GM23338 (cell line): ENCODE measurements around the gene TECPR2. TPM values are rescaled to one million over a fixed set of nuclear protein-coding genes. Genes with fewer than 3 reads are reported as not detected.

Experiments used
- ATAC-seq: fragments of 200-7000 bp; cut with Tn5 transposase; 3 replicates; pipeline ENCODE4 v1.9.1; 2020
- DNase-seq: peaks from one replicate; pipeline ENCODE4 v3.0.0-alpha.2; 2015; ENCODE audit warnings: low spot score
- H2AFZ ChIP-seq: fragments of 200-600 bp; sonication (generic); 2 replicates; pipeline ENCODE4 v1.8.0; 2016; ENCODE audit warnings: antibody characterized with exemption, mild to moderate bottlenecking, moderate library complexity
- H3F3A ChIP-seq: fragments of 200-600 bp; sonication (generic); replicated peaks from 2 replicates; pipeline ENCODE4 v1.8.0; 2017; ENCODE audit warnings: antibody characterized with exemption, mixed run types, low read depth
- H3K27ac ChIP-seq: fragments of 200-600 bp; sonication (generic); 2 replicates; pipeline ENCODE4 v1.6.1; 2016; ENCODE audit warnings: low read depth
- H3K27me3 ChIP-seq: fragments of 200-600 bp; sonication (generic); 2 replicates; pipeline ENCODE4 v1.8.0; 2016; ENCODE audit warnings: mild to moderate bottlenecking, mixed run types, moderate library complexity; ENCODE audit not compliant: insufficient read depth
- H3K36me3 ChIP-seq: fragments of 200-600 bp; sonication (generic); 2 replicates; pipeline ENCODE4 v1.8.0; 2016; ENCODE audit warnings: mild to moderate bottlenecking; ENCODE audit not compliant: insufficient read depth
- H3K4me1 ChIP-seq: fragments of 200-600 bp; sonication (generic); 2 replicates; pipeline ENCODE4 v1.8.0; 2016; ENCODE audit warnings: mild to moderate bottlenecking, moderate library complexity; ENCODE audit not compliant: insufficient read depth
- H3K4me2 ChIP-seq: fragments of 200-600 bp; sonication (generic); 2 replicates; pipeline ENCODE4 v1.7.1; 2017; ENCODE audit warnings: mixed run types
- H3K4me3 ChIP-seq: fragments of 200-600 bp; sonication (generic); 2 replicates; pipeline ENCODE4 v1.6.1; 2016; ENCODE audit warnings: mixed run types
- H3K79me2 ChIP-seq: fragments of 200-600 bp; sonication (generic); replicated peaks from 2 replicates; pipeline ENCODE4 v1.8.0; 2017; ENCODE audit warnings: mild to moderate bottlenecking; ENCODE audit not compliant: insufficient read depth
- H3K9me2 ChIP-seq: fragments of 200-600 bp; sonication (generic); 2 replicates; pipeline ENCODE4 v1.8.0; 2017; ENCODE audit not compliant: insufficient read depth
- H4K20me1 ChIP-seq: fragments of 200-600 bp; sonication (generic); replicated peaks from 2 replicates; pipeline ENCODE4 v1.8.0; 2017; ENCODE audit warnings: mild to moderate bottlenecking; ENCODE audit not compliant: insufficient read depth
- H3K27ac Mint-ChIP-seq: 2 replicates; pipeline ENCODE4 v1.8.0; 2020; ENCODE audit warnings: inconsistent platforms, mild to moderate bottlenecking, moderate library complexity, mixed read lengths
- H3K27me3 Mint-ChIP-seq: 3 replicates; pipeline ENCODE4 v1.8.0; 2022; ENCODE audit warnings: low read depth, mild to moderate bottlenecking, moderate library complexity, mixed read lengths, inconsistent platforms; ENCODE audit not compliant: insufficient read depth, poor library complexity
- H3K36me3 Mint-ChIP-seq: 3 replicates; pipeline ENCODE4 v1.8.0; 2021; ENCODE audit warnings: low read depth, mild to moderate bottlenecking, inconsistent platforms, moderate library complexity, mixed read lengths
- H3K4me1 Mint-ChIP-seq: 3 replicates; pipeline ENCODE4 v1.8.0; 2020; ENCODE audit warnings: mild to moderate bottlenecking, inconsistent platforms, mixed read lengths
- H3K4me3 Mint-ChIP-seq: 3 replicates; pipeline ENCODE4 v1.8.0; 2021; ENCODE audit warnings: moderate library complexity, mild to moderate bottlenecking, inconsistent platforms, mixed read lengths
- H3K9me3 Mint-ChIP-seq: 3 replicates; pipeline ENCODE4 v1.8.0; 2020; ENCODE audit warnings: moderate library complexity, mild to moderate bottlenecking, inconsistent platforms, mixed read lengths
- EZH2 ChIP-seq: fragments of 200-600 bp; sonication (generic); IDR thresholded peaks from one replicate; pipeline ENCODE4 v1.8.0; 2017; ENCODE audit warnings: antibody characterized with exemption, mild to moderate bottlenecking, low read depth; ENCODE audit not compliant: unreplicated experiment
- POLR2AphosphoS5 ChIP-seq: IDR thresholded peaks from 2 replicates; pipeline ENCODE4 v1.6.1; 2016; ENCODE audit warnings: antibody characterized with exemption, low read depth
- STAT1 ChIP-seq: IDR thresholded peaks from one replicate; pipeline ENCODE4 v1.6.1; 2016; ENCODE audit warnings: antibody characterized with exemption; ENCODE audit not compliant: unreplicated experiment
- ZNF331 ChIP-seq: fragments of 250-450 bp; sonication (Bioruptor Pico); IDR thresholded peaks from 2 replicates; pipeline ENCODE4 v1.5.0; 2020; ENCODE audit warnings: low read depth, mild to moderate bottlenecking, moderate library complexity
- polyA plus RNA-seq: library from polyadenylated mRNA; unstranded; fragments of >200 nt; fragmentation: Nextera tagmentation; extraction: Ambion mirVana; gene quantifications from 2 replicates; pipeline ENCODE4 v1.2.1, GENCODE V29; 2016
- total RNA-seq: library from RNA; depleted of rRNA; stranded (reverse); fragments of >200 nt; shearing (Covaris generic); gene quantifications from 2 replicates; pipeline ENCODE4 v1.2.3, GENCODE V29; 2014
- TF ChIP-seq, protein P1 (sequence below): IDR thresholded peaks from one replicate; pipeline ENCODE4 v1.6.1; 2018; ENCODE audit warnings: antibody characterized with exemption; ENCODE audit not compliant: unreplicated experiment
- TF ChIP-seq, protein P2 (sequence below): fragments of 250-450 bp; sonication (Bioruptor Pico); IDR thresholded peaks from 2 replicates; pipeline ENCODE4 v1.5.0; 2020; ENCODE audit warnings: mild to moderate bottlenecking, moderate library complexity

TECPR2 gene
- total and polyA plus RNA-seq, 2 experiments from 2014 or later, result 4.8 to 20.5 TPM

DNA sequence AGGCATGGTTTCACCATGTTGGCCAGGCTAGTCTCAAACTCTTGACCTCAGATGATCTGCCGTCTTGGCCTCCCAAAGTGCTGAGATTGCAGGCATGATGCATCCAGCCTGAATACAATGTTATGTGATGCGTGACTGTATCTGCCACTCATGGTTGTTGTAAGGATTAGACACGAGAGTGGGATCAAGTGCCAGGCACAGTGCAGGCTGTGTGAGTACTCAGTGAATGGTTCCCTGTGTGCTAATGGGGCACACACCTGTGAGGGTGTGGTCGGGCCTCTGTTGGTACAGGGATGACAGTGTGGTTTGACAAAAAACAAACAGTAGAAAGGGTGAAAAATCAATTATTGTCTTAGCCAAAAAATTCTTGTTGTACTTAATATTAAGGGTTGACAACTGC lies 61.8 kb downstream of the TECPR2 start (continued):
- TF ChIP-seq, protein P1, sequence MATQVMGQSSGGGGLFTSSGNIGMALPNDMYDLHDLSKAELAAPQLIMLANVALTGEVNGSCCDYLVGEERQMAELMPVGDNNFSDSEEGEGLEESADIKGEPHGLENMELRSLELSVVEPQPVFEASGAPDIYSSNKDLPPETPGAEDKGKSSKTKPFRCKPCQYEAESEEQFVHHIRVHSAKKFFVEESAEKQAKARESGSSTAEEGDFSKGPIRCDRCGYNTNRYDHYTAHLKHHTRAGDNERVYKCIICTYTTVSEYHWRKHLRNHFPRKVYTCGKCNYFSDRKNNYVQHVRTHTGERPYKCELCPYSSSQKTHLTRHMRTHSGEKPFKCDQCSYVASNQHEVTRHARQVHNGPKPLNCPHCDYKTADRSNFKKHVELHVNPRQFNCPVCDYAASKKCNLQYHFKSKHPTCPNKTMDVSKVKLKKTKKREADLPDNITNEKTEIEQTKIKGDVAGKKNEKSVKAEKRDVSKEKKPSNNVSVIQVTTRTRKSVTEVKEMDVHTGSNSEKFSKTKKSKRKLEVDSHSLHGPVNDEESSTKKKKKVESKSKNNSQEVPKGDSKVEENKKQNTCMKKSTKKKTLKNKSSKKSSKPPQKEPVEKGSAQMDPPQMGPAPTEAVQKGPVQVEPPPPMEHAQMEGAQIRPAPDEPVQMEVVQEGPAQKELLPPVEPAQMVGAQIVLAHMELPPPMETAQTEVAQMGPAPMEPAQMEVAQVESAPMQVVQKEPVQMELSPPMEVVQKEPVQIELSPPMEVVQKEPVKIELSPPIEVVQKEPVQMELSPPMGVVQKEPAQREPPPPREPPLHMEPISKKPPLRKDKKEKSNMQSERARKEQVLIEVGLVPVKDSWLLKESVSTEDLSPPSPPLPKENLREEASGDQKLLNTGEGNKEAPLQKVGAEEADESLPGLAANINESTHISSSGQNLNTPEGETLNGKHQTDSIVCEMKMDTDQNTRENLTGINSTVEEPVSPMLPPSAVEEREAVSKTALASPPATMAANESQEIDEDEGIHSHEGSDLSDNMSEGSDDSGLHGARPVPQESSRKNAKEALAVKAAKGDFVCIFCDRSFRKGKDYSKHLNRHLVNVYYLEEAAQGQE, result no peak
- TF ChIP-seq EZH2, result no peak

DNA sequence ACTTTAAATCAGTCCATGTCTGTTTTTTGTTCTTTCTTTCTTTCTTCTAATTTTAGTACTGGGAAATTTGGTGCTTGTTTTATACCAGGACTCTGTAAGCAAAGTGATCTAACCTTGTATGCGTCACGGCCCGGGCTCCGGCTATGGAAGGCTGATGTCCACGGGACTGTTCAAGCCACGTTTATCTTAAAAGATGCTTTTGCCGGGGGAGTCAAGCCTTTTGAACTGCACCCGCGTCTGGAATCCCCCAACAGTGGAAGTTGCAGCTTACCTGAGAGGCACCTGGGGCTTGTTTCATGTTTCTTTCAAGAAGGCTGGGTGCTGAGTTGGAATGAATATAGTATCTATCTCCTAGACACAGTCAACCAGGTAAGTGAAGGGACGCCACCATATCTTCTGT lies 62.2 kb downstream of the TECPR2 start:
- H3K36me3 ChIP-seq, result no peaks in the 10 kb centered on the region
- no peaks in the 10 kb centered on the region for H3K79me2 ChIP-seq
- H3K4me1 ChIP-seq, result no peaks in the 10 kb centered on the region
- no peaks in the 10 kb centered on the region for H4K20me1 ChIP-seq
- Mint-ChIP-seq H3K36me3 (peaks cover 26% of the 10 kb centered on the region), H3K9me3 (no peaks in the 10 kb centered on the region), H3K4me3 (no peak overlapping the region), H3K27me3 (no peaks in the 10 kb centered on the region), H3K4me1 (no peaks in the 10 kb centered on the region), H3K27ac (0 out of 2 replicates have a peak overlapping the region, but pooled peaks have one; percentile 31)
- no peak overlapping the region for H3K4me2 ChIP-seq
- no peak overlapping the region for H3K27ac ChIP-seq
- no peaks in the 10 kb centered on the region for H3K27me3 ChIP-seq
- DNase-seq (no peak), ATAC-seq (no peak)
- H2AFZ ChIP-seq, result no peak overlapping the region
- TF ChIP-seq, protein P1, result no peak
- TF ChIP-seq, protein P2, sequence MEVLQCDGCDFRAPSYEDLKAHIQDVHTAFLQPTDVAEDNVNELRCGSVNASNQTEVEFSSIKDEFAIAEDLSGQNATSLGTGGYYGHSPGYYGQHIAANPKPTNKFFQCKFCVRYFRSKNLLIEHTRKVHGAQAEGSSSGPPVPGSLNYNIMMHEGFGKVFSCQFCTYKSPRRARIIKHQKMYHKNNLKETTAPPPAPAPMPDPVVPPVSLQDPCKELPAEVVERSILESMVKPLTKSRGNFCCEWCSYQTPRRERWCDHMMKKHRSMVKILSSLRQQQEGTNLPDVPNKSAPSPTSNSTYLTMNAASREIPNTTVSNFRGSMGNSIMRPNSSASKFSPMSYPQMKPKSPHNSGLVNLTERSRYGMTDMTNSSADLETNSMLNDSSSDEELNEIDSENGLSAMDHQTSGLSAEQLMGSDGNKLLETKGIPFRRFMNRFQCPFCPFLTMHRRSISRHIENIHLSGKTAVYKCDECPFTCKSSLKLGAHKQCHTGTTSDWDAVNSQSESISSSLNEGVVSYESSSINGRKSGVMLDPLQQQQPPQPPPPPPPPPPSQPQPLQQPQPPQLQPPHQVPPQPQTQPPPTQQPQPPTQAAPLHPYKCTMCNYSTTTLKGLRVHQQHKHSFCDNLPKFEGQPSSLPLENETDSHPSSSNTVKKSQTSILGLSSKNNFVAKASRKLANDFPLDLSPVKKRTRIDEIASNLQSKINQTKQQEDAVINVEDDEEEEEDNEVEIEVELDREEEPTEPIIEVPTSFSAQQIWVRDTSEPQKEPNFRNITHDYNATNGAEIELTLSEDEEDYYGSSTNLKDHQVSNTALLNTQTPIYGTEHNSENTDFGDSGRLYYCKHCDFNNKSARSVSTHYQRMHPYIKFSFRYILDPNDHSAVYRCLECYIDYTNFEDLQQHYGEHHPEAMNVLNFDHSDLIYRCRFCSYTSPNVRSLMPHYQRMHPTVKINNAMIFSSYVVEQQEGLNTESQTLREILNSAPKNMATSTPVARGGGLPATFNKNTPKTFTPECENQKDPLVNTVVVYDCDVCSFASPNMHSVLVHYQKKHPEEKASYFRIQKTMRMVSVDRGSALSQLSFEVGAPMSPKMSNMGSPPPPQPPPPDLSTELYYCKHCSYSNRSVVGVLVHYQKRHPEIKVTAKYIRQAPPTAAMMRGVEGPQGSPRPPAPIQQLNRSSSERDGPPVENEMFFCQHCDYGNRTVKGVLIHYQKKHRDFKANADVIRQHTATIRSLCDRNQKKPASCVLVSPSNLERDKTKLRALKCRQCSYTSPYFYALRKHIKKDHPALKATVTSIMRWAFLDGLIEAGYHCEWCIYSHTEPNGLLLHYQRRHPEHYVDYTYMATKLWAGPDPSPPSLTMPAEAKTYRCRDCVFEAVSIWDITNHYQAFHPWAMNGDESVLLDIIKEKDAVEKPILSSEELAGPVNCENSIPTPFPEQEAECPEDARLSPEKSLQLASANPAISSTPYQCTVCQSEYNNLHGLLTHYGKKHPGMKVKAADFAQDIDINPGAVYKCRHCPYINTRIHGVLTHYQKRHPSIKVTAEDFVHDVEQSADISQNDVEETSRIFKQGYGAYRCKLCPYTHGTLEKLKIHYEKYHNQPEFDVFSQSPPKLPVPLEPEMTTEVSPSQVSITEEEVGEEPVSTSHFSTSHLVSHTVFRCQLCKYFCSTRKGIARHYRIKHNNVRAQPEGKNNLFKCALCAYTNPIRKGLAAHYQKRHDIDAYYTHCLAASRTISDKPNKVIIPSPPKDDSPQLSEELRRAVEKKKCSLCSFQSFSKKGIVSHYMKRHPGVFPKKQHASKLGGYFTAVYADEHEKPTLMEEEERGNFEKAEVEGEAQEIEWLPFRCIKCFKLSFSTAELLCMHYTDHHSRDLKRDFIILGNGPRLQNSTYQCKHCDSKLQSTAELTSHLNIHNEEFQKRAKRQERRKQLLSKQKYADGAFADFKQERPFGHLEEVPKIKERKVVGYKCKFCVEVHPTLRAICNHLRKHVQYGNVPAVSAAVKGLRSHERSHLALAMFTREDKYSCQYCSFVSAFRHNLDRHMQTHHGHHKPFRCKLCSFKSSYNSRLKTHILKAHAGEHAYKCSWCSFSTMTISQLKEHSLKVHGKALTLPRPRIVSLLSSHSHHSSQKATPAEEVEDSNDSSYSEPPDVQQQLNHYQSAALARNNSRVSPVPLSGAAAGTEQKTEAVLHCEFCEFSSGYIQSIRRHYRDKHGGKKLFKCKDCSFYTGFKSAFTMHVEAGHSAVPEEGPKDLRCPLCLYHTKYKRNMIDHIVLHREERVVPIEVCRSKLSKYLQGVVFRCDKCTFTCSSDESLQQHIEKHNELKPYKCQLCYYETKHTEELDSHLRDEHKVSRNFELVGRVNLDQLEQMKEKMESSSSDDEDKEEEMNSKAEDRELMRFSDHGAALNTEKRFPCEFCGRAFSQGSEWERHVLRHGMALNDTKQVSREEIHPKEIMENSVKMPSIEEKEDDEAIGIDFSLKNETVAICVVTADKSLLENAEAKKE (CRISPR knock-in tag), result no peak
- TF ChIP-seq STAT1, result no peak
- TF ChIP-seq POLR2AphosphoS5, result no peak
- TF ChIP-seq EZH2, result no peak
- no peak for TF ChIP-seq ZNF331 (CRISPR knock-in tag)
- no peaks in the 10 kb centered on the region for H3F3A ChIP-seq
- H3K4me3 ChIP-seq, result no peak overlapping the region
- no peaks in the 10 kb centered on the region for H3K9me2 ChIP-seq
